GM10248 (cell line): ENCODE results near the gene BICDL1.

Experiments
- CTCF ChIA-PET: fragments of 300-600 bp; sonication (Branson Sonifier 250); formaldehyde crosslinking; extraction: SDS; loops from one replicate; lab custom pipeline; 2021; ENCODE audit warnings: antibody characterized with exemption; lab: Yijun Ruan, JAX
- POLR2A ChIA-PET: fragments of 350-650 bp; sonication (Branson Sonifier 250); formaldehyde crosslinking; extraction: SDS; loops from one replicate; lab custom pipeline; 2020; ENCODE audit warnings: antibody characterized with exemption; lab: Yijun Ruan, JAX
- DNase-seq: peaks from one replicate; pipeline ENCODE4 v3.0.0; 2012; ENCODE audit errors: extremely low spot score
- TF ChIP-seq, protein P1 (sequence below): IDR thresholded peaks from 2 replicates; pipeline ENCODE4 v1.5.1; 2012; ENCODE audit warnings: mild to moderate bottlenecking, low read depth; ENCODE audit errors: extremely low read depth, missing control alignments, control extremely low read depth

Gene BICDL1

DNA sequence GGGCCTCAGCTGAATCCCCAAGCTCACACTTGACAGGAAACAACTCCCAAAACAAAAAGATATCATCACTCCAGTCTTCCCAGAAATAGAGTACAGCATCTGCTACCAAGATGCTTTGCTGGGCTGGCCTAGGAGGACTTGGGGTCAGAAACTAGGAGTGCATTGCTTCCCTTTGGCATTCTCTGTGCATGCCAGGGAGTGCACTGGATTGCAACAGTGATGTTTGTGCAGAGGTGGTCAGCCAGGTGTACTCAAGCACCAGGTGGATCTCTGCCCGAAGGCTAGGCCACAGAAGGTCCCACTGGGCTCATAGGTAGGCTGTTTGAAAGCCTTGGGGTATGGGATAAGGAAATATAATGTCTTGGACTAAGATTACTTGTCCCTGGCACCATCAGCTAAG, 76.4 kb downstream of the BICDL1 start:
- CTCF ChIA-PET = interaction anchor here (1.5 kb wide), 1 partner anchor 8 kb away, joined by 5 read pairs; no protein-coding TSS in a partner anchor
- TF ChIP-seq, protein P1, sequence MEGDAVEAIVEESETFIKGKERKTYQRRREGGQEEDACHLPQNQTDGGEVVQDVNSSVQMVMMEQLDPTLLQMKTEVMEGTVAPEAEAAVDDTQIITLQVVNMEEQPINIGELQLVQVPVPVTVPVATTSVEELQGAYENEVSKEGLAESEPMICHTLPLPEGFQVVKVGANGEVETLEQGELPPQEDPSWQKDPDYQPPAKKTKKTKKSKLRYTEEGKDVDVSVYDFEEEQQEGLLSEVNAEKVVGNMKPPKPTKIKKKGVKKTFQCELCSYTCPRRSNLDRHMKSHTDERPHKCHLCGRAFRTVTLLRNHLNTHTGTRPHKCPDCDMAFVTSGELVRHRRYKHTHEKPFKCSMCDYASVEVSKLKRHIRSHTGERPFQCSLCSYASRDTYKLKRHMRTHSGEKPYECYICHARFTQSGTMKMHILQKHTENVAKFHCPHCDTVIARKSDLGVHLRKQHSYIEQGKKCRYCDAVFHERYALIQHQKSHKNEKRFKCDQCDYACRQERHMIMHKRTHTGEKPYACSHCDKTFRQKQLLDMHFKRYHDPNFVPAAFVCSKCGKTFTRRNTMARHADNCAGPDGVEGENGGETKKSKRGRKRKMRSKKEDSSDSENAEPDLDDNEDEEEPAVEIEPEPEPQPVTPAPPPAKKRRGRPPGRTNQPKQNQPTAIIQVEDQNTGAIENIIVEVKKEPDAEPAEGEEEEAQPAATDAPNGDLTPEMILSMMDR = no peak
- POLR2A ChIA-PET = no interaction called here
- no peak for DNase-seq

DNA sequence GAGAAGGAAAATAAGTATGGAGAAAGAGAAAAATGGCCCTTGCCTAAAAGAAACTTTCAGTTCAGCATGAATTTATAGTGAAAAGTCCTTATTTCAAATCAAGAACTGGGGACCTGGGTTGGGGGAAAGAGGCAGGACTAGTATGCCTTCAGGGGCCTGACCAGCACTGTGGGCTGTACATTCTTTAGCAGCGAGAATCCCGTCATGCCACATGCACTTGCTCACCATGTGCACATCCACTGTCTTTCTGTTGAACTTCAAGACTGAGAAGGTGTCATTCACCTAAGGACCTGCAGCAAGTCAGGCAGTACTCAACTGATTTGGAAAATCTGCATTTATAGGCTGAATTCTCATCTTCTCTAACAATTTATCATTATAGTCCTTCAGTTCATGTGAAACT, 77.3 kb downstream of the BICDL1 start:
- POLR2A ChIA-PET = no interaction called here
- CTCF ChIA-PET = interaction anchor here (1.0 kb wide), 1 partner anchor 21 kb away, joined by 3 read pairs; no protein-coding TSS in a partner anchor

DNA sequence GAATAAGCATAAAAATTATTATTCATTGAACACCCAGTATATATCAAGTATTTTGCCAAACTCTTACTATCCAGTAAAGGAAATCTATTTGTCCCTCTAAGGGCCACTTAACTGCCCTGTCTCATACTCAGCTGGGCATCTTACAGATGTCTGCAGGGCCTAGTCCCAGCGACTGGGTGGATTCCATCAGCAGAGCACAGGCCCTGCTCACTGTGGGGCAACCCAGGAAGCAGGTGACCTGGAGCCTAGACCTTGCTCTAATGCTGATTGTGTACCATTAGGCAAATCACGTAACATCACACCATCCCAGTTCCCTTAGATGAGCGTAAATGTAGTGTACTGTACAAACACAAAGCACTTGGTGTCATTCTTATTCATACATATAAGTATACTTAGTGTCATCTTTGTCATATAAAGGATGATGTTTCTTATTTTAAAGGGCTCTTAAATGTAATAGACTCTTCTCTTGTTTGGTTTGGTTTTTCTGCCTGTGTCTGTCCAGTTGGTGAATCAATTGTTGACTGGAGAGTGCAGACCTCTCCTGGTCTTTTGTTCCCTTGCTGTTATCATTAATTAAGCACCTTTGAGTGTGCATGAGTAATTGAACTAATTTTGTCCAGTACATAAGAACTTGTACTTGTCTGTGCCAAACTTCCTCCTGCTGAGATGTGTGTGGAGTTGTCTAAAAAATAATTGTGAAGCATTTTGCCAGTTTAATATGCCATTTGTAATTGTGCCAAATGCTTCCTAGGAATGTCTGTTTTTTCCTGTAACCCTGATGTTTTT, 78.2 kb downstream of the BICDL1 start:
- ChIA-PET CTCF (no interaction called here), POLR2A (no interaction called here)
- TF ChIP-seq, protein P1 = no peak
- no peak for DNase-seq

More for the DNA sequence above, 77.3 kb downstream of the BICDL1 start:
- TF ChIP-seq, protein P1 = no peak
- no peak for DNase-seq

DNA sequence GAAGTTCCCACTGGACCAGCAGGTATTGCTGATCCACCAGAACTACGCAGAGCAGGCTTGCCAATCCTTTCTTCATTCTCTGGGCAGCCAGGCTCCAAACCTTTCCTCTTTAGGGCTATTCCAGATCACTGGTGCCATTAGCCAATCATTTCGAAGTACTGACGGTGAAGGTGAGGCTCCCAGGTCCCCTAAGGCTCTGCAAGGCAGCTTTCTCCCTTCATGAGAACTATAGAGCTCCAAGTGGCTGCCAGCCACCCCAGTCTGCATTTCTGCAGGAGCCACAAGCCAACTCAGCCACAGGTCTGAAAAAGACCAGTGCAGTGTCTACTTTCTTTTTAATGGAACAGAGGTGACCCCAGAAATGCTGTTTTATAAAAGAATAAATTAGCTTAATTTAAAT, 78.9 kb downstream of the BICDL1 start:
- ChIA-PET CTCF (interaction anchor here (1.5 to 2.1 kb wide), 2 partner anchors 11 to 19 kb away, joined by 4 to 9 read pairs; no protein-coding TSS in a partner anchor), POLR2A (no interaction called here)
- no peak for DNase-seq
- TF ChIP-seq, protein P1 = no peak

DNA sequence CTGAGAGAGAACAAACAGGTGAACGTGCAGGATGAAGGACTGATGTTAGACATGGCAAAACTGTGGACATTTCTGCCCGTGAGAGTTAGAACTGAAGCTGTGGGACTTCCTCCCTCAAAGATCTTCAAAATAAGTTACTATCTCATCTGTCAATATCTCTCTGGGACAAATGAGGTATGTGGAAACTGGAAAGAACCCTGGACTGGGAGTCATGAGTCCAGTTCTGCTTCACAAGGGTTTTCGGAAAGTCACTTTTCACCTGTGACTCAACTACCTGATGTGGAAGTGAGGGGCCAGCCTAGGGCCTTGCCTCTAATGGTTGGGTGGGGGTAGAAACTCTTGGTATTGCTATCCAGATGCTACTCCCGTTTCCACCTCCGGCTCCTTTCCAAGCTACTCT, 80.2 kb downstream of the BICDL1 start:
- no peak for DNase-seq
- ChIA-PET POLR2A (no interaction called here), CTCF (interaction anchor here (1.5 to 2.1 kb wide), 2 partner anchors 9 to 18 kb away, joined by 4 to 9 read pairs; no protein-coding TSS in a partner anchor)
- TF ChIP-seq, protein P1 = no peak

DNA sequence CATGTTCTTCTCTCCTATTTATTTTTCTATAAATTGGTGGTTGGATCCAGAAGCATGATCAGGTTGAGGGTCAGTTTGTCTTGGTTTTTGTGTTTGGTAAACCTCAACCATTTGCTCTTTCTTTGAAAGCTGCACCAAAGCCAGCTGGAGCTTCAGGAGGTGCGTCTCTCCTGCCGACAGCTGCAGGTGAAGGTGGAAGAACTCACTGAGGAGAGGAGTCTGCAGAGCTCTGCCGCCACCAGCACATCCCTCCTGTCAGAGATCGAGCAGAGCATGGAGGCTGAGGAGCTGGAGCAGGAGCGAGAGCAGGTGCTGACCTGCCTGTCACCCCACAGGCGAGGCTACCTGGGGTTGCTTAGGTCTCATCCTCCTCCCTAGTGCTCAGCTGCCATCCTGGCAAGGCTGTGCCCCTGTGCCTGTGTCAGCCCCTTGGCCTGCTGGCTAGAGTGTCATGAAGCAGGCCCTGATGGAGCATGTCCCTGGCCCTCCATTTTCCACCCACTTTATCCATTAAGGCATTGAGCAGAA, 82.5 kb downstream of the BICDL1 start:
- TF ChIP-seq, protein P1 = no peak
- no peak for DNase-seq
- ChIA-PET POLR2A (no interaction called here), CTCF (interaction anchor here (1.6 to 2.0 kb wide), 2 partner anchors 15 to 132 kb away, joined by 4 to 7 read pairs; no protein-coding TSS in a partner anchor)
